GM18907 (cell line): ENCODE data around the gene MEI1.

Source experiments
- ATAC-seq: cut with Tn5 transposase; IDR thresholded peaks from one replicate; pipeline ENCODE4 v1.9.1; 2021; ENCODE audit warnings: mild to moderate bottlenecking, moderate library complexity; ENCODE audit not compliant: unreplicated experiment

Gene MEI1

DNA sequence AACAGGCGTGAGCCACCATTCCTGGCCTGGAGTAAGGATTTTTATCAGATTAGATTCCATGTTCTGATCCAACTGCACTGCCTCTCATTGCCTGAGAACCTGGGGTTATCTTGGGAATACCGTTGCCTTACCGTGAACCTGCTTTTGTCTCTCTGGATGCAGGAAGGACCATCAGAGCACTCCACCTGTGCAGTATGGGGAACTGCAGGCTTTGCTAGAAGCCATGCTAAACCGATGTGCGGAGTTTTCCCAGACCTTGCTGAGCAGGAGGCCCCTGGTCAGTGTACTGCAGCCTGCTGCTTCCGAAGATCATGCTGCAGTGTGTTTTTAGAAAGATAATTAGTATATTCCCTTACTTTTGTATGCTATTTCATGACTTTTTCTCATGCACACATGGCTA, 43.6 kb downstream of the MEI1 start:
- ATAC-seq, result no peak

DNA sequence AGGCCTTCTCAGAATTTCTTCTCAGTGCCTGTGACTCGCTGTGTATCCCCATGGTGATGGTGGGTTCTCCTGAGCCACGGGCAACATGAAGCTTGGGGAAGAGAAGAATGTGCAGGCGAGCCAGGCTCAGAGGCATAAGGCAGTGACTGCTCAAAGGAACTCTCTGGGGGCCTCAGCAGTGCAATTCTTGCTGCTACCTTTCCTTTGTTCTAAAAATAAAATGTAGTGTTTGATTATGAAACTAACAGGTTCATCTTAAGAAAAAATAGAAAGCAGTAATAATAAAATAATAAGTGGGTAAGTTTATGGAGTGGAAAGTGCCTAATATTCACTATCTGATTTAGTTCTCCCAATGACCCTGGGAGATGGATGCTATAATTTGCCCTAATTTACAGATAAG, 46.7 kb downstream of the MEI1 start:
- no peak for ATAC-seq

DNA sequence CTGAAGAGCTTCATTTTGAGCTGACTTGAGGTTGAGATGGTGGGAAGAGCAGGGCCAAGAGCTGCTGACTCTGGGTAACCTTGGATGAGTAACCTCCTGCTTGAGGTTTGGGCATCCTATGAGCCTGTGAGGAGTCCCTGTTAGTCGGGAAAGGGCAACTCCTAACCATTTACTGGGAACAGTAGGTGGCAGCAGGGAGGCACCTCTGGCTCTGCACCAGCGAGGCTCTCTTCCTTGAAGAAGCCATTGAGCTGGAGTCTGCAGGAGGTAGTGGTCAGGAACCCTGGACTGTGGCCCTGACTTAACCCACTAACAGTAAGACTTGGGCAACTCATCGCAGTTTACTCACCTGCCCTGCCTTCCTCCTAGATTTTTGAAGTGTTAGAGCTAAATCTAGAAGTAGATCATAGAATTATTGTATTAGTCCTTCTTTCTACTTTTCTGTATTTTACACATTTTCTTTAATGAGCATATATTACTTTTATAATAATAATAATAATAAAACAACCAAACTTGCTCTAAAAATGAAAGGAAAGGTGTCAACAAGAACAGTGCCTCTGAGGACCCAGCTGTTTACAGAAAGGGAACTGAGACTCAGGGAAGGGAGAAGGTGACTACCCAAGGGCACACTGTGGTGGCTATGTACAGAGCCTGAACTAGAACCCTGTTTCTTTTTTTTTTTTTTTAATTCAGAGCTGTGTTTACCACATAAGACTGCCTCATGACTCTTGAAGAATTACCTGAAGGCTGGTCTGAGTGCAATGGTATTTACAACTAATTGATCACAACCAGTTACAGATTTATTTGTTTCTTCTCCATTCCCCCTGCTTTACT, 47.5 kb downstream of the MEI1 start:
- peak; percentile 79 for ATAC-seq

- no peak for ATAC-seq
Measured at GRCh38 chr22:41752011-41752970, 53.0 kb downstream of the MEI1 start.

GRCh38 chr22:41753984-41754383, 54.7 kb downstream of the MEI1 start:
- no peak for ATAC-seq

DNA sequence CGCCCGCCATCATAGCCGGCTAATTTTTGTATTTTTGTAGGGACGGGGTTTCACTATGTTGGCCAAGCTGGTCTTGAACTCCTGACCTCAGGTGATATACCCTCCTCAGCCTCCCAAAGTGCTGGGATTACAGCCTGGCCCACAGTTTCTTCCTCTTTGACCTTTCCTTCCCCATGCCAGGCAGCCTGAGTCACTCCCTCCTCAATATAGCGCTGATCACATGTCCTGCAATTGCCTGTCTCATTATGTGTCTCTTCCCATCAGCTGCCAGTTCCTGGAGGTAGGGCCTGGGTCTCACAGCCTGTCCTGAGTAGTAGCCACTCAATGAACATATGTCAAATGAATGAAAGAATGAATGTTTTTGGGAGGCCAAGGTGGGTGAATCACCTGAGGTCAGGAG, 58.2 kb downstream of the MEI1 start:
- ATAC-seq, result no peak

GRCh38 chr22:41758231-41758630, 58.9 kb downstream of the MEI1 start:
- ATAC-seq, result no peak

DNA sequence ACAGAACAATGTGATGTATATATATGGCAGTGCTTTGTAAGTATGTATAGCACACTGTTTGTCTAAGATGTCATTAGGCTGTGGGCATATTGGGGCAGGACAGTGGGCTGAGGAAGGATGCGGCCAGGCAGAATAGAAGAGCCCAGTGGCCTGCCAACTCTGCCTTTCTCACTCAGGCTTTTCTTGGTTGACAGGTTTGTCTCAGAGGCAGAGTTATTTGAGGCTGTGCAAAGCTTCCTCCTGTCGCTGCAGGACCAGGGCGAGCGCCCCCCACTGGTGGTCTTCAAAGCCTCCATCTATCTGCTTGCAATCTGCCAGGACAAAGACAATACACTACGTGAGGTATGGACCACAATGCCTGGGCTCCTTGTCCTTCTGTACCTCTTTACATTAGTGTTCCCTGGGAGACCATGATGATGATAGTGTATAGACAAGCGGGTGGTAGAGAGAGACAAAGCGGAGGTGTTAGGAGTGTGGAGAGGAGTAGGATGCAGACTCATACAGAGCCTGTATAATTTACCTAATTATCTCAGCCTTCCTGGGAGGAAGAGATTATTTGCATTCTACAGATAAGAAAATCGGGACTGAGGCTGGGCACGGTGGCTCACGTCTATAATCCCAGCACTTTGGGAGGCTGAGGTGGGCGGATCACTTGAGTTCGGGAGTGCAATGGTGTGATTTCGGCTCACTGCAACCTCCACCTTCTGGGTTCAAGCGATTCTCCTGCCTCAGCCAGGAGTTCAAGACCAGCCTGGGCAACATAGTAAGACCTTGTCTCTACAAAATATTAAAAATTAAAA, 63.9 kb downstream of the MEI1 start:
- ATAC-seq, result no peak

DNA sequence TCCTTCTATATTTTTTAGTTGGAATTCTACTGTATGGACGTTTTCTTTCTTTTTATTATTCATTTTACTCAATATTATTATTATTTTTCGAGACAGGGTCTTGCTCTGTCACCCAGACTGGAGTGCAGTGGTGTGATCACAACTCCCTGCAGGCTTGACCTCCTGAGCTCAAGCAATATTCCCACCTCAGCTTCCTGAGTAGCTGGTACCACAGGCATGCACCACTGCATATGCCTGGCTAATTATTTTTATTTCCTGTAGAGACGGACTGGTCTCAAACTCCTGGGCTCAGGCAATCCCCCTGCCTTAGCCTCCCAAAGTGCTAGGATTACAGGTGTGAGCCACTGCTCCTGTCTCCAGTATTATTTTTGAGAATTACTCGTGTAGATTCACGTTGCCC, 67.2 kb downstream of the MEI1 start:
- no peak for ATAC-seq

GRCh38 chr22:41768430-41768829, 69.1 kb downstream of the MEI1 start:
- no peak for ATAC-seq

DNA sequence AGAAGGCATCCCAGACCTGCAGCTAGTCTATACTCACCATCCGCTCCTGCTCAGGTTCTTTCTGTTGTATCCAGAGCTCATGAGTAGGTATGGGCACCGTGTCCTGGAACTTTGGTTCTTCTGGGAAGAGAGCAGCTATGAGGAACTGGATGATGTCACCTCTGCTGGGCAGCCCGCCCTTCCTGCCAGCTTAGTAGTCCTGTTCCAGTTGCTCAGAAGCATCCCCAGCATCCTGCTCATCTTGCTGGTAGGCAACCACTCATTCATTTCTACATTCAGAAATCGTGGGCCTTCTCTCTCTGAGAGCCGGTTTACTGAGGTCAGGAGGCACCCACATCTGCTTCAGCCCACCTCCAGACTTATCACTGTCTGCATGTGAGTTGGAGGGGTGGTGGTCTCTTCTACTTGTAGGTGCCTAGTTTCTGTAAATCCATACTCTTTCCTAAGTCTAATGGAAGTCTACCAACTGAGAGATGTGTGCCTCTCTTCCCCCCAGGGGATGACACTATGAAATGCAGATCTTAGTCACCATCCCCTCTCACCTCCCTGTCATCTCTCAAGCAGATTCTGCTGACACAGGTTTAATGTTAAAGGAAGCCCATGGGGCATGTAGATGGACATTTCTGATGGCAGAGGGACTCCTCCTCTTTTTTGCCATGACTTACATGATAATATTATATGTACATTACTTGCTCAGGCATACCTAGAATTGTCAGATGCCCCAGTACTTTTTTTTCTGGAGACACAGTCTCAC, 71.6 kb downstream of the MEI1 start:
- no peak for ATAC-seq

GRCh38 chr22:41772198-41772597, 72.9 kb downstream of the MEI1 start:
- no peak for ATAC-seq

DNA sequence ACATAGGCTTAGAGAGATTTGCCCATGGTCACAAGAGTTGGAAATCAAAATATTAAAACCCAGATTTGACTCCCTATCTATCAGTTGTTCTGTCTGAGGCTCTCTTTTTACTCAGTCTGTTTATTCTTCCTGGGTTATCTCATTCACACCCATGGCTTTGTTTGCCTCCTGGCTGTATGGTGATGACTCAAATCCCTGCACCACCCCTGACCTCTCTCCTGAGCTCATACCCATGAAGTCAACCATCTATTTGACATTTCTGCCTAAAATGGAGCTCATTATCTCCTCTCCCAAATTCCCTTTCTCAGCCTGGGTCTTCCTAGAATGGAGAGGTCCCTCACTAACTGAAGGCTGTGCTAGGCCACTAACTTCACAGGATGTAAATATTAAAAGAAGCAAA, 73.3 kb downstream of the MEI1 start:
- ATAC-seq, result no peak

GRCh38 chr22:41775338-41775737, 76.0 kb downstream of the MEI1 start:
- ATAC-seq, result no peak

DNA sequence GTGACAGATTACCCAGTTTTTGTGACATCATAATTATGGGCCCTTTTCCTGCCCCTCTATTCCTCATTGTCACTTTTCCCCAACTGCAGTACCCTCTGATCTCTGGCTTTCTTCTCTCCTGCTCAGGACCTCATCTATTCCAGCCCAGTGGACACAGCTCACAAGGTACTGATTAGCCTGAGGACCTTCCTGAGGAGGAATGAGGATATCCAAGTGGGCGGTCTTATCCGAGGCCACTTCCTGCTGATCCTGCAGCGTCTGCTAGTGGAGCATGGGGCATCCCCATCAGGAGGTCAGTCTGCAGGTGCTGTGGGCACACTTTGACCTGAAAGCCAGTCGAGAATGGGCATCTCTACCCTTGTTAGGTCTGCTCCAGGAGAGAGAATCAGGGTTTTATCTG, 76.7 kb downstream of the MEI1 start:
- ATAC-seq, result no peak

DNA sequence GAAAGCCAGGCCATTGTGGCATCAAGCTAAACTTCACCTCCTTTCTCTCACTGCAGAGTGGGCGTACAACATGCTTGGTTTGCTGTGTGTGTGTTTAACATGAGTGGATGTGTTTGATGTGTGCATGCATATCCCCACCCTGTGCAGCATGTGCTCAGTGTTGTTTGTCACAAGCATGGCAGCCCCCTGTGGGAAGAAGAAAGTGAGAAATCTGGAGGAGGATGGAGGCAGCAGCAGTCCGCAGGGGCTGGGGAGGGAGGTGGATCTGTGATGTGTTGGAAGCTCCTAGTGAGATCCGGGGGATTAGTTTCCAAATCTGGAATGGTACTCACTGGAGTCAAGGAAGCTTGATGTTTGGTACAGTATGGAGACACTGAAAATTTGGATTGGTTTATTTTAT, 77.1 kb downstream of the MEI1 start:
- no peak for ATAC-seq

DNA sequence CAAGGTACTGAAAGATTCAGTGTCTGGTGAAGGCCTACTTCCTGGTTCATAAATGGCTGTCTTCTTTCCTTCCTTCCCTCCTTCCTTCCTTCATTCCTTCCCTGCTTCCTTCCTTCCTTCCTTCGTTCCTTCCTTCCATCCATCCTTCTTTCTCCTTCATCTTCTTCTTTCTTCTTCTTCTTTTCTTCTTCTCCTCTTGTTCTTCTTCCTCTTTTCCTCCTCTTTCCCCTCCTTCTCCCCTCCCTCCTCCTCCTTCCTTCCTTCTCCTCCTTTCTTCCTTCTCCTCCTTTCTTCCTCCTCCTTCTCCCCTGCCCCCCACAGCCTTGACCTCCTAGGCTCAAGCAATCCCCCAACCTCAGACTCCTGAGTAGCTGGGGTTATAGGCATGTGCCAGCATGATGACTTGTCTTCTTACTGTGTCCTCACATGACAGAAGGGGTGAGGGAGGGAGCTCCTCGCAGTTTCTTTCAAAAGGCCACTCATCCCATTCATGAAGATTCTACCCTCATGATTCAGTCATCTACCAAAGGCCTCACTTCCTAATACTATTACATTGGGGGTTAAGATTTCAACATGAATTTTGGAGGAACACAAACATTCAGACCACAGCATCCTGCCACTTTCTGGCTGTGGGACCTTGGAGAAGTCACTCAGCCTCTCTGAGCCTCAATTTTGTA, 78.6 kb downstream of the MEI1 start:
- ATAC-seq, result no peak

- no peak for ATAC-seq
Measured at GRCh38 chr22:41779929-41780505, 80.7 kb downstream of the MEI1 start.

- peak; percentile 93 for ATAC-seq
Measured at GRCh38 chr22:41780746-41781505, 81.6 kb downstream of the MEI1 start.
